HG03064 (cell line): ENCODE results near the gene PRH1.

ENCODE experiments used
- ATAC-seq: cut with Tn5 transposase; IDR thresholded peaks from one replicate; pipeline ENCODE4 v1.9.1; 2021; ENCODE audit warnings: low read depth; ENCODE audit not compliant: unreplicated experiment

PRH1 gene

GRCh38 chr12:10847744-10848143 is 36.3 kb downstream of the PRH1 start:
- ATAC-seq: no peak

- ATAC-seq: no peak
Observed at GRCh38 chr12:10842862-10843261, 41.2 kb downstream of the PRH1 start.

- no peak for ATAC-seq
Observed at GRCh38 chr12:10838461-10838860, 45.6 kb downstream of the PRH1 start.
